HepG2 (cell line): ENCODE results near the gene ARL3. TPM values are rescaled to one million over a fixed set of nuclear protein-coding genes. Genes with fewer than 3 reads are reported as not detected.

ENCODE experiments used
- ARNT2 ChIP-seq: sonication (generic); formaldehyde crosslinking; IDR thresholded peaks from 2 replicates; pipeline ENCODE4 v1.8.0; 2022; ENCODE audit warnings: mild to moderate bottlenecking, low read depth, missing genetic modification reagents, moderate library complexity
- ATF7-NPFF ChIP-seq: sonication (generic); formaldehyde crosslinking; IDR thresholded peaks from 2 replicates; pipeline ENCODE4 v1.8.1; 2023; ENCODE audit warnings: mild to moderate bottlenecking, low read depth, missing genetic modification reagents, moderate library complexity
- CERS6 ChIP-seq: sonication (generic); formaldehyde crosslinking; IDR thresholded peaks from 2 replicates; pipeline ENCODE4 v1.5.0; 2020; ENCODE audit warnings: missing genetic modification reagents
- ELF4 ChIP-seq: sonication (generic); formaldehyde crosslinking; IDR thresholded peaks from 2 replicates; pipeline ENCODE4 v1.5.0; 2020; ENCODE audit warnings: missing genetic modification reagents, mild to moderate bottlenecking, moderate library complexity, borderline replicate concordance
- FOXM1 ChIP-seq: sonication (generic); formaldehyde crosslinking; IDR thresholded peaks from 2 replicates; pipeline ENCODE4 v1.5.0; 2020; ENCODE audit warnings: missing genetic modification reagents
- FOXO4 ChIP-seq: sonication (generic); formaldehyde crosslinking; conservative IDR thresholded peaks from 2 replicates; pipeline ENCODE4 v1.8.1; 2023; ENCODE audit warnings: missing genetic modification reagents
- KAT2B ChIP-seq: fragments of 150-350 bp; IDR thresholded peaks from 2 replicates; pipeline ENCODE4 v1.6.1; 2014; ENCODE audit warnings: low read depth, low read length, borderline replicate concordance
- MYC ChIP-seq: sonication (generic); formaldehyde crosslinking; IDR thresholded peaks from 2 replicates; pipeline ENCODE4 v1.9.0; 2021; ENCODE audit warnings: missing genetic modification reagents, borderline replicate concordance
- RAD51 ChIP-seq: fragments of 450-650 bp; IDR thresholded peaks from 2 replicates; pipeline ENCODE4 v1.6.1; 2016; ENCODE audit warnings: borderline replicate concordance
- SKI ChIP-seq: fragments of 450-650 bp; IDR thresholded peaks from one replicate; pipeline ENCODE4 v1.6.1; 2018; ENCODE audit warnings: mild to moderate bottlenecking; ENCODE audit not compliant: partially characterized antibody
- TFAP4 ChIP-seq: sonication (generic); IDR thresholded peaks from 2 replicates; pipeline ENCODE4 v1.6.1; 2016; ENCODE audit warnings: low read depth, borderline replicate concordance
- XRCC5 ChIP-seq: fragments of 200-400 bp; formaldehyde crosslinking; optimal IDR thresholded peaks from 2 replicates; pipeline ENCODE3; 2017; ENCODE audit warnings: mild to moderate bottlenecking, low read length
- ZBTB10 ChIP-seq: sonication (generic); formaldehyde crosslinking; IDR thresholded peaks from 2 replicates; pipeline ENCODE4 v1.4.0; 2020; ENCODE audit warnings: missing genetic modification reagents, borderline replicate concordance
- ZNF160 ChIP-seq: sonication (generic); formaldehyde crosslinking; IDR thresholded peaks from 2 replicates; pipeline ENCODE4 v1.8.0; 2022; ENCODE audit warnings: mild to moderate bottlenecking, inconsistent platforms, missing genetic modification reagents
- ZNF34 ChIP-seq: sonication (generic); formaldehyde crosslinking; IDR thresholded peaks from 2 replicates; pipeline ENCODE4 v1.4.0; 2020; ENCODE audit warnings: mild to moderate bottlenecking, missing genetic modification reagents, borderline replicate concordance
- ZNF441 ChIP-seq: sonication (generic); formaldehyde crosslinking; IDR thresholded peaks from 2 replicates; pipeline ENCODE4 v1.7.0; 2021; ENCODE audit warnings: missing genetic modification reagents, borderline replicate concordance
- ZNF616 ChIP-seq: sonication (generic); formaldehyde crosslinking; IDR thresholded peaks from 2 replicates; pipeline ENCODE4 v1.5.0; 2020; ENCODE audit warnings: low read depth, mild to moderate bottlenecking, missing genetic modification reagents
- ZNF784 ChIP-seq: sonication (generic); formaldehyde crosslinking; IDR thresholded peaks from 2 replicates; pipeline ENCODE4 v1.5.1; 2020; ENCODE audit warnings: missing genetic modification reagents, mild to moderate bottlenecking, borderline replicate concordance
- ZNF800 ChIP-seq: sonication (generic); formaldehyde crosslinking; IDR thresholded peaks from 2 replicates; pipeline ENCODE4 v1.4.0; 2020; ENCODE audit warnings: missing genetic modification reagents
- ZSCAN20 ChIP-seq: sonication (generic); formaldehyde crosslinking; IDR thresholded peaks from 2 replicates; pipeline ENCODE4 v1.4.0; 2020; ENCODE audit warnings: missing genetic modification reagents, mild to moderate bottlenecking, borderline replicate concordance
- polyA plus RNA-seq, 8 experiments: library from polyadenylated mRNA; depleted of rRNA in 3 of 8; stranded (reverse) in 7 of 8; unstranded in 1 of 8; fragments of >200 nt; fragmentation: Illumina TruSeq in 4 of 8; extraction: Trizol in 4 of 8; gene quantifications; 2 replicates each; pipeline versions ENCODE4 v1.2.1 to v1.2.3, GENCODE V29; 2011 to 2016; ENCODE audit warnings: low read depth in 4 of 8, missing spikeins in 1 of 8, mixed read lengths in 1 of 8; ENCODE audit not compliant: insufficient read depth in 1 of 8
- total RNA-seq, 5 experiments: library from RNA; depleted of rRNA; stranded (reverse); fragments of >200 nt; fragmentation: Illumina TruSeq; extraction: Trizol; gene quantifications; 2 replicates each; pipeline ENCODE4 v1.2.3, GENCODE V29; 2016; ENCODE audit warnings: low read depth in 1 of 5

ARL3 gene
- total and polyA plus RNA-seq, 2 of the 13 experiments (the other 11 are each of a cell fraction or from before 2014, with no cell fraction given): 5.2 to 6.6 TPM

GRCh38 chr10:102669206-102670064 lies 44.8 kb downstream of the ARL3 start (continued):
- TF ChIP-seq RAD51 (no peak), ELF4 (CRISPR knock-in tag) (no peak), ATF7-NPFF (CRISPR knock-in tag) (no peak), ZNF441 (CRISPR knock-in tag) (no peak), SKI (no peak), CERS6 (CRISPR knock-in tag) (no peak), ZBTB10 (CRISPR knock-in tag) (no peak), KAT2B (no peak), TFAP4 (no peak), ZSCAN20 (no peak), ZNF616 (CRISPR knock-in tag) (no peak), FOXO4 (CRISPR knock-in tag) (no peak), ZNF784 (CRISPR knock-in tag) (no peak), FOXM1 (CRISPR knock-in tag) (no peak), ARNT2 (CRISPR knock-in tag) (no peak), XRCC5 (peak; percentile 23), MYC (CRISPR knock-in tag) (no peak), ZNF160 (CRISPR knock-in tag) (no peak), ZNF800 (CRISPR knock-in tag) (0 out of 2 replicates have a peak, but pooled peaks have one; percentile 62), ZNF34 (0 out of 2 replicates have a peak, but pooled peaks have one; percentile 44)
